Measurements from ENCODE around the gene TMOD1.

DNA sequence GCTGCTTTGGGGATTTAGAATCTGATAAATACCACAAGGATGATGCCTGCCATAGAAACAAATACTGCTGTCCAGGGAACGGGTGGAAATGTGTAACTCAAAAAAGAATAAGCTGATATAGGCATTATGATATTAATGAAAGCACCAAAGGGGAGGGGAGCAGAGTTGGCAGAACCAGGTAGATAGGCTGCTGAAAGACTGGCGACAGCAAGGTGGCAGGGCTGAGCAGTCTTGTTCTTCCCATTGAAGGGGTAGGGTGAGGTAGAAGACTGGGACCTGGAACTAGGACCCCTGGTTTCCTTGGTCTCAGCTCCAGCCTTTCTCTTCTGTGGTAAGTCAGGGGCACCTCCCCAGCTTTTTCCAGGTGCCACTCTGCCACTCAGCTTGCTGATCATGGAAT lies 31.4 kb upstream of the TMOD1 start:
- no peak for TF ChIP-seq CTCF (IDR thresholded peaks at IDR 0.05)
- TF ChIP-seq EP300 (IDR thresholded peaks at IDR 0.05; ENCODE audit: borderline replicate concordance in 1 of 2, low read depth in 1 of 2, low read length in 1 of 2) = no peak
- no peak for TF ChIP-seq EZH2phosphoT487 (IDR thresholded peaks at IDR 0.05; ENCODE audit: borderline replicate concordance, low read depth)
- no peak for TF ChIP-seq FOXM1 (IDR thresholded peaks at IDR 0.05; ENCODE audit: low read depth)
- TF ChIP-seq NFIC (IDR thresholded peaks at IDR 0.05; ENCODE audit: borderline replicate concordance) = no peak
- TF ChIP-seq MAX (IDR thresholded peaks at IDR 0.05; ENCODE audit: low read depth) = no peak
- no peak for TF ChIP-seq POLR2AphosphoS5 (IDR thresholded peaks at IDR 0.05; ENCODE audit: low read depth, low read length)
- no peak for TF ChIP-seq TAF1 (IDR thresholded peaks at IDR 0.05; ENCODE audit: borderline replicate concordance, low read depth, low read length)
